Loucy (cell line): Measurements from ENCODE around the gene ENOX1.

Experiments
- H2AFZ ChIP-seq: fragments of 200-600 bp; sonication (generic); 2 replicates; pipeline ENCODE4 v1.6.0; 2016; ENCODE audit warnings: antibody characterized with exemption, mild to moderate bottlenecking, low read length, moderate library complexity
- H3F3A ChIP-seq: fragments of 200-600 bp; 2 replicates; pipeline ENCODE4 v1.6.0; 2016; ENCODE audit warnings: antibody characterized with exemption, low read depth, mild to moderate bottlenecking
- H3K27me3 ChIP-seq: fragments of 200-600 bp; sonication (generic); 2 replicates; pipeline ENCODE4 v1.6.1; 2014; ENCODE audit warnings: low read length, mild to moderate bottlenecking; ENCODE audit not compliant: insufficient read depth, poor library complexity, severe bottlenecking
- H3K36me3 ChIP-seq: fragments of 200-600 bp; sonication (generic); 2 replicates; pipeline ENCODE4 v1.6.1; 2016; ENCODE audit warnings: low read length; ENCODE audit not compliant: insufficient read depth
- H3K4me1 ChIP-seq: fragments of 200-600 bp; sonication (generic); 2 replicates; pipeline ENCODE4 v1.5.1; 2014; ENCODE audit warnings: low read length, mild to moderate bottlenecking; ENCODE audit not compliant: insufficient read depth, poor library complexity, severe bottlenecking
- H3K4me2 ChIP-seq: fragments of 200-600 bp; sonication (generic); 2 replicates; pipeline ENCODE4 v1.6.0; 2014; ENCODE audit warnings: antibody characterized with exemption, low read length, low read depth, mild to moderate bottlenecking; ENCODE audit not compliant: poor library complexity, severe bottlenecking
- H3K4me3 ChIP-seq: fragments of 200-600 bp; sonication (generic); 2 replicates; pipeline ENCODE4 v1.5.1; 2014; ENCODE audit warnings: low read length, mild to moderate bottlenecking, mixed read lengths; ENCODE audit not compliant: poor library complexity, severe bottlenecking
- H3K79me2 ChIP-seq: fragments of 200-600 bp; sonication (generic); 2 replicates; pipeline ENCODE4 v1.6.1; 2014; ENCODE audit warnings: low read length; ENCODE audit not compliant: insufficient read depth
- H3K9ac ChIP-seq: fragments of 200-600 bp; sonication (generic); 2 replicates; pipeline ENCODE4 v1.6.0; 2014; ENCODE audit warnings: mild to moderate bottlenecking, low read depth, low read length, moderate library complexity; ENCODE audit not compliant: poor library complexity, severe bottlenecking
- H3K9me2 ChIP-seq: fragments of 200-600 bp; sonication (generic); replicated peaks from 2 replicates; pipeline ENCODE4 v1.6.1; 2016; ENCODE audit warnings: low read depth, low read length, mixed read lengths
- H3K9me3 ChIP-seq: fragments of 200-600 bp; sonication (generic); 2 replicates; pipeline ENCODE4 v1.6.1; 2014; ENCODE audit warnings: mild to moderate bottlenecking, antibody characterized with exemption, low read length, low read depth; ENCODE audit not compliant: insufficient read depth
- H4K20me1 ChIP-seq: fragments of 200-600 bp; sonication (generic); 2 replicates; pipeline ENCODE4 v1.6.0; 2014; ENCODE audit warnings: antibody characterized with exemption, low read length, mild to moderate bottlenecking; ENCODE audit not compliant: insufficient read depth, poor library complexity, severe bottlenecking
- EZH2phosphoT487 ChIP-seq: fragments of 200-600 bp; IDR thresholded peaks from 2 replicates; pipeline ENCODE4 v1.6.1; 2018; ENCODE audit warnings: antibody characterized with exemption, mild to moderate bottlenecking, moderate library complexity, borderline replicate concordance
- TF ChIP-seq, protein P1 (sequence below): fragments of 200-600 bp; sonication (generic); conservative IDR thresholded peaks from 2 replicates; pipeline ENCODE4 v1.5.1; 2014; ENCODE audit warnings: mild to moderate bottlenecking, antibody characterized with exemption, low read length

Gene ENOX1

DNA sequence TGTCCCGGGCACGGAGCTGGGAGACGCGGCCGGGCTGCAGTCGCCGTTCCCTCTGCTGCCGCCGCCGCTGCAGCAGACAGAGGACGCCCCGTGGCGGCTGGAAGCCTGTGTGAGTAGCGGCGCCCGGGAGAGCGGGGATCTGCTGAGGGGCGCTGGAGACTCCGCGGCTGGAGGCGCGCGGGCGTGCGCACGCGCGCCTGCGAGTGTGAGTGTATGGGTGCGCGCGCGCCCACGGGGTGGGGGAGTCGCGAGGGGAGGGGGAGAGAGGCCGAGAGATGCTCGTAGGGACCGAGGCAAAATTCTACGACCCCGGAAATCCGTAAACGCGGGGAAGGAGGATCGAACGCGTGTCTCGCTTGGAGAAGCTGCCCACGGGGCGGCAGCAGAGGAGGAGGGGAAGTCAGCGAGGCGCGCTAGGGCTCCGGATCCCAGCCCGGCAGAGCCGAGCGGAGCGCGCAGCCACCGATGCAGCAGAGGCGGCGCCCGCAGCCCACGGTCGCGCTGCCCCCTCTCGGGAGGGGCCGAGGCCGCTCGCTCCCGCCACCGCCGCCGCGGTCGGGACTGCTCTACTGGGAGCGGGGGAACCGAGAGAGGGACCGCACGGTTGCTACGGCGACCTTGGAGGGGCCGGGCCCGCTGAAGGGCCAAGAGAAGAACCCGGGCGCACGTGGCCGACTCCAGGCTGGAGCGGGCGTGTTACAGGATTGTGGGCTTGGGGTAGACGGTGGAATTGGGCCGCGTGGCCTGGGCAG, at the start of gene ENOX1:
Gene ENOX1 (minus strand): TSS at position 207 of the 752 bp plus-strand sequence.
- H3K27me3 ChIP-seq, result no peaks in the 10 kb centered on the region
- H3K79me2 ChIP-seq, result no peaks in the 10 kb centered on the region
- H2AFZ ChIP-seq, result peak within 1 kb of the TSS; percentile 92
- peak within 1 kb of the TSS; percentile 84 for H3K4me2 ChIP-seq
- no peaks in the 10 kb centered on the region for H3K9me2 ChIP-seq
- peak within 1 kb of the TSS; percentile 76 for H3K9ac ChIP-seq
- H3K36me3 ChIP-seq, result no peaks in the 10 kb centered on the region
- TF ChIP-seq, protein P1, sequence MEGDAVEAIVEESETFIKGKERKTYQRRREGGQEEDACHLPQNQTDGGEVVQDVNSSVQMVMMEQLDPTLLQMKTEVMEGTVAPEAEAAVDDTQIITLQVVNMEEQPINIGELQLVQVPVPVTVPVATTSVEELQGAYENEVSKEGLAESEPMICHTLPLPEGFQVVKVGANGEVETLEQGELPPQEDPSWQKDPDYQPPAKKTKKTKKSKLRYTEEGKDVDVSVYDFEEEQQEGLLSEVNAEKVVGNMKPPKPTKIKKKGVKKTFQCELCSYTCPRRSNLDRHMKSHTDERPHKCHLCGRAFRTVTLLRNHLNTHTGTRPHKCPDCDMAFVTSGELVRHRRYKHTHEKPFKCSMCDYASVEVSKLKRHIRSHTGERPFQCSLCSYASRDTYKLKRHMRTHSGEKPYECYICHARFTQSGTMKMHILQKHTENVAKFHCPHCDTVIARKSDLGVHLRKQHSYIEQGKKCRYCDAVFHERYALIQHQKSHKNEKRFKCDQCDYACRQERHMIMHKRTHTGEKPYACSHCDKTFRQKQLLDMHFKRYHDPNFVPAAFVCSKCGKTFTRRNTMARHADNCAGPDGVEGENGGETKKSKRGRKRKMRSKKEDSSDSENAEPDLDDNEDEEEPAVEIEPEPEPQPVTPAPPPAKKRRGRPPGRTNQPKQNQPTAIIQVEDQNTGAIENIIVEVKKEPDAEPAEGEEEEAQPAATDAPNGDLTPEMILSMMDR, result peak; percentile 33; the same call in 1 of the 2 replicates
- TF ChIP-seq EZH2phosphoT487, result no peak
- no peaks in the 10 kb centered on the region for H3K9me3 ChIP-seq
- peaks cover 17% of the 10 kb centered on the region for H3K4me1 ChIP-seq
- no peaks in the 10 kb centered on the region for H4K20me1 ChIP-seq
- peaks cover 8% of the 10 kb centered on the region; the same call in 1 of the 2 replicates for H3F3A ChIP-seq
- H3K4me3 ChIP-seq, result peak within 1 kb of the TSS; percentile 76

DNA sequence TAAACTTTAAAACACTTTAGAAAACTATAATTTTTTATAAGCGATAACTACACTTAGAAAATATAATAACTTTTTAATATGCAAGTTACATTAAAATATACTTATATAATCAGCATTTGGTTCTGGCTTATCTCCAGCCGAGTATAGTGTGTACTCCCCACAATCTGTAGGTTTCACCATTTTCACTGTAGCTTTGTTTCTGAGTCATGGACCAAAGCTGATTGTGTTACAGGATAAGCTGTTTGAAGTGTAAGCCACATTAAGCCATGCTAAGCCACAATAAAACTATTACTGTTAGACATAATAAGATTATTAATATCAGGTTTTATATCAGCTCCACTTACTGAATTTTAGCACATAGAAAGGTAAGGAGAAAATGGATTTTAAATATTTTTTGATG, 48.9 kb upstream of the ENOX1 start:
- Histone ChIP-seq H3K9me3 (no peaks in the 10 kb centered on the region), H3K36me3 (no peaks in the 10 kb centered on the region), H3K4me1 (no peaks in the 10 kb centered on the region), H4K20me1 (no peaks in the 10 kb centered on the region), H3F3A (no peaks in the 10 kb centered on the region), H3K9ac (no peak overlapping the region), H2AFZ (no peak overlapping the region), H3K4me2 (no peak overlapping the region), H3K4me3 (no peak overlapping the region), H3K27me3 (no peaks in the 10 kb centered on the region), H3K9me2 (no peaks in the 10 kb centered on the region), H3K79me2 (no peaks in the 10 kb centered on the region)
- TF ChIP-seq, protein P1, result no peak
- TF ChIP-seq EZH2phosphoT487, result no peak

DNA sequence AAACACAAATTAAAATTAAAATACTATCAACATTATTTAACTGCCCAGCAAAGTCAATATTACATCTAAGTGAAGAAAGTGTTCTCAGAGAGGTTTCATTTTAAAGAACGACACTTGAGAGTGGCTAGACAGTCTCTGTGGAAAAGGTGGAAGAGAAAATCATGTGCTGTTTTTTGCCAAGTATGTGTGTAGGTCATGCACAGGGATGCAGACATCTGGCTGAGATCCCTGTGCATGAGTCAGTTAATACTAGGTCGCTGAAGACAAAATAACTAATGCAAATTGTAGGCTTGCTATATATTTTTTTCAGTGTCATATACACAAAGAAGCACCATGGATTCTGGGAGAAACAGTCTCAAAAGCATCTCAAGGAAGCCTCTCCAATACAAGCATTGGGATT, 44.3 kb upstream of the ENOX1 start:
- Histone ChIP-seq H3K79me2 (no peaks in the 10 kb centered on the region), H3K4me2 (no peak overlapping the region), H3F3A (no peaks in the 10 kb centered on the region), H3K36me3 (no peaks in the 10 kb centered on the region), H2AFZ (no peak overlapping the region), H4K20me1 (no peaks in the 10 kb centered on the region), H3K9me3 (no peaks in the 10 kb centered on the region), H3K4me3 (no peak overlapping the region), H3K9me2 (no peaks in the 10 kb centered on the region), H3K9ac (no peak overlapping the region), H3K4me1 (no peaks in the 10 kb centered on the region), H3K27me3 (no peaks in the 10 kb centered on the region)
- TF ChIP-seq, protein P1, result no peak
- TF ChIP-seq EZH2phosphoT487, result no peak
